GM11168 (cell line): ENCODE data around the gene B4GALT1.
"Not testable (repeated sequence)": the region's sequence is repeated elsewhere in the genome, so short reads cannot be mapped to it uniquely, and the experiment has no call there.

ENCODE experiments used
- in situ Hi-C: fragments of 300-500 bp; cut with MboI; formaldehyde crosslinking; loops from one replicate; pipeline ENCODE4 v1.12.0; 2022; ENCODE audit warnings: low sequenced_read_pairs; ENCODE audit not compliant: unreplicated experiment

Gene B4GALT1

GRCh38 chr9:33106827-33107621, 60.1 kb downstream of the B4GALT1 start:
- in situ Hi-C loops, result no loop called here

- in situ Hi-C loops, result no loop called here
These were observed 60.8 kb downstream of the B4GALT1 start for GRCh38 chr9:33106372-33106771.

GRCh38 chr9:33105959-33106358, 61.2 kb downstream of the B4GALT1 start:
- in situ Hi-C loops, result no loop called here

GRCh38 chr9:33105504-33105903, 61.6 kb downstream of the B4GALT1 start:
- in situ Hi-C loops, result no loop called here

- in situ Hi-C loops, result no loop called here
These were observed 62.7 kb downstream of the B4GALT1 start for GRCh38 chr9:33104401-33104800.

GRCh38 chr9:33103501-33104281, 63.4 kb downstream of the B4GALT1 start:
- in situ Hi-C loops, result no loop called here

GRCh38 chr9:33102551-33103210, 64.5 kb downstream of the B4GALT1 start:
- in situ Hi-C loops, result no loop called here

GRCh38 chr9:33101104-33101951, 65.8 kb downstream of the B4GALT1 start:
- in situ Hi-C loops, result no loop called here

GRCh38 chr9:33099754-33100153, 67.4 kb downstream of the B4GALT1 start:
- in situ Hi-C loops, result no loop called here

- in situ Hi-C loops, result no loop called here
These were observed 69.9 kb downstream of the B4GALT1 start for GRCh38 chr9:33097192-33097591.

GRCh38 chr9:33092634-33093033, 74.5 kb downstream of the B4GALT1 start:
- in situ Hi-C loops, result no loop called here

GRCh38 chr9:33085672-33086071, 81.5 kb downstream of the B4GALT1 start:
- in situ Hi-C loops, result not testable (repeated sequence)

- in situ Hi-C loops, result loop anchor here (5.0 kb wide), 1 partner anchor 140 kb away; no protein-coding TSS in a partner anchor
These were observed 84.4 kb downstream of the B4GALT1 start for GRCh38 chr9:33082538-33083326.

GRCh38 chr9:33082128-33082527, 85.0 kb downstream of the B4GALT1 start:
- in situ Hi-C loops, result loop anchor here (5.0 kb wide), 1 partner anchor 140 kb away; no protein-coding TSS in a partner anchor

GRCh38 chr9:33081128-33081851, 85.8 kb downstream of the B4GALT1 start:
- in situ Hi-C loops, result loop anchor here (5.0 kb wide), 1 partner anchor 141 kb away; no protein-coding TSS in a partner anchor

GRCh38 chr9:33080534-33080933, 86.6 kb downstream of the B4GALT1 start:
- in situ Hi-C loops, result loop anchor here (5.0 kb wide), 1 partner anchor 142 kb away; no protein-coding TSS in a partner anchor

- in situ Hi-C loops, result loop anchor here (5.0 kb wide), 1 partner anchor 91 kb away; the partner anchor contains the start of gene B4GALT1
These were observed 90.8 kb downstream of the B4GALT1 start, which contains the start of gene SMU1 for GRCh38 chr9:33076046-33077004. Gene SMU1, minus strand, starts transcription at chr9:33076674. Its CDS starts 66 bp downstream, at chr9:33076608.
